ENCODE results near the gene PRKRIP1. TPM values are rescaled to one million over a fixed set of nuclear protein-coding genes. Genes with fewer than 3 reads are reported as not detected.
A peak's percentile ranks its signal among the peaks of the same experiment; 100 is the strongest.
"Not testable (repeated sequence)": the region's sequence is repeated elsewhere in the genome, so short reads cannot be mapped to it uniquely, and the experiment has no call there.

PRKRIP1 gene, protein sequence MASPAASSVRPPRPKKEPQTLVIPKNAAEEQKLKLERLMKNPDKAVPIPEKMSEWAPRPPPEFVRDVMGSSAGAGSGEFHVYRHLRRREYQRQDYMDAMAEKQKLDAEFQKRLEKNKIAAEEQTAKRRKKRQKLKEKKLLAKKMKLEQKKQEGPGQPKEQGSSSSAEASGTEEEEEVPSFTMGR
- total RNA-seq = 10 to 100 TPM; 17.1 to 18.8 TPM
- 10 to 100 TPM; 38.6 to 44.9 (median 41.8) TPM for polyA plus RNA-seq (ENCODE audit: insufficient read length in 6 of 6)
- long read RNA-seq, donor 1, partial matches to known transcripts = 301 of 310 reads
- long read RNA-seq, donor 1, other reads (novel, unspliced or antisense) = 5 of 310 reads
- long read RNA-seq, donor 2, transcript PRKRIP1-201 (6 exons, 2,159 nt) = major isoform, 10 of 291 reads
- long read RNA-seq, donor 2, partial matches to known transcripts = 84 of 291 reads
- long read RNA-seq, donor 2, other reads (novel, unspliced or antisense) = 193 of 291 reads
- long read RNA-seq, donor 3, transcript PRKRIP1-201 (6 exons, 2,159 nt) = major isoform, 10 of 229 reads
- long read RNA-seq, donor 3, partial matches to known transcripts = 54 of 229 reads
- long read RNA-seq, donor 3, other reads (novel, unspliced or antisense) = 162 of 229 reads
- long read RNA-seq, donor 4, transcript PRKRIP1-201 (6 exons, 2,159 nt) = major isoform, 9 of 17 reads
- long read RNA-seq, donor 4, partial matches to known transcripts = 2 of 17 reads
- long read RNA-seq, donor 4, other reads (novel, unspliced or antisense) = 4 of 17 reads
- long read RNA-seq, donor 5, partial matches to known transcripts = 265 of 278 reads
- long read RNA-seq, donor 5, other reads (novel, unspliced or antisense) = 9 of 278 reads
- long read RNA-seq, donor 6, transcript PRKRIP1-201 (6 exons, 2,159 nt) = major isoform, 7 of 238 reads
- long read RNA-seq, donor 6, partial matches to known transcripts = 217 of 238 reads
- long read RNA-seq, donor 6, other reads (novel, unspliced or antisense) = 12 of 238 reads
- long read RNA-seq, donor 7, transcript PRKRIP1-201 (6 exons, 2,159 nt) = major isoform, 7 of 198 reads
- long read RNA-seq, donor 7, partial matches to known transcripts = 190 of 198 reads
- long read RNA-seq, donor 7, other reads (novel, unspliced or antisense) = 0 of 198 reads
- long read RNA-seq, donor 8, partial matches to known transcripts = 6 of 10 reads
- long read RNA-seq, donor 8, other reads (novel, unspliced or antisense) = 0 of 10 reads
- long read RNA-seq, donor 9 = 0 reads
- long read RNA-seq, donor 10, transcript PRKRIP1-201 (6 exons, 2,159 nt) = major isoform, 11 of 16 reads
- long read RNA-seq, donor 10, partial matches to known transcripts = 4 of 16 reads
- long read RNA-seq, donor 10, other reads (novel, unspliced or antisense) = 1 of 16 reads
- long read RNA-seq, donor 11, transcript PRKRIP1-201 (6 exons, 2,159 nt) = major isoform, 14 of 363 reads
- long read RNA-seq, donor 11, partial matches to known transcripts = 324 of 363 reads
- long read RNA-seq, donor 11, other reads (novel, unspliced or antisense) = 24 of 363 reads
- long read RNA-seq, donor 12, partial matches to known transcripts = 239 of 243 reads
- long read RNA-seq, donor 12, other reads (novel, unspliced or antisense) = 0 of 243 reads

DNA sequence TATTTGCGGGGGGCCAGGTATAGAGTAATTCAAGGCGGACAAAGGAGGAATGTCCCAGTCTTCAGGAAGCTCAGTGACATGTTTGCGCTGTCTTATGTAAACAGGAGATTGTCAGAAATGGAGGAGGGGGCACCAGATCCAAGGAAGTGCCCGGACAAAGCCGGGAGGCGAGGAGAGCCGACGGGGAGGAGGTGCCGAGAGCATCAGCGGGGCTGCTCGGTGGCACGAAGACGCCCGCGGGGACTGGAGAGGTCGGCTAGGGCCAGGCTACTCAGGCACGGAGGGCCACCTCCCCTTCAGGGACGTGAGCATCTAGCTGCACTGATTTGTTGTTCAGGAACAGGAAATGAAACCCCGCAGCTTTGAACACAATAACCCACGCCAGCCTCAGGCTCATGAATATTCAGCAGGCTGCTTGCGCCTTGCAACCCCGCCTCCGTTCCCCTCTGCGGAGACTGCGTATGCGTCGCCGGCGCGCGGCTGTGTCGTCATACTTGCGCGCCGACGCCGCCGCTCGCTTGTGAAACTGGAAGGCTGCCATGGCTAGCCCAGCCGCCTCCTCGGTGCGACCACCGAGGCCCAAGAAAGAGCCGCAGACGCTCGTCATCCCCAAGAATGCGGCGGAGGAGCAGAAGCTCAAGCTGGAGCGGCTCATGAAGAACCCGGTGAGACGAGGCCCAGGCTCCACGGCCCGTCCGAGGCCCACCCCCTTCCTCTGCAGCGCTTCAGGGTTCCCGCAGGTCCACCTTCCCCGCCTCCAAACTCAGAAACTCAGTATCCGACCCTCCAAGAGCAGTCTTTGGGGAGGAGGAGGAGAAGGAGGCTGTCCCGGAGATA, at the start of gene PRKRIP1:
TSS of gene PRKRIP1 (plus strand) at position 491 of the 837 bp plus-strand sequence. CDS start at position 540, 49 bp downstream.
- DNase-seq = peak; percentile 86 to 95 (median 90)
- Histone ChIP-seq H3K9me3 (no peaks in the 10 kb centered on the region), H3K4me3 (peak within 1 kb of the TSS; percentile 94 to 95), H3K27me3 (no peaks in the 10 kb centered on the region), H3K4me1 (peaks cover 6 to 16% of the 10 kb centered on the region in 2 donors), H3K27ac (peak within 1 kb of the TSS; percentile 84 to 86), H3K36me3 (peaks cover 0 to 40% of the 10 kb centered on the region in 2 donors)
- intact Hi-C loops (cut with DNase I) = no loop called here
- TF ChIP-seq, protein P1, sequence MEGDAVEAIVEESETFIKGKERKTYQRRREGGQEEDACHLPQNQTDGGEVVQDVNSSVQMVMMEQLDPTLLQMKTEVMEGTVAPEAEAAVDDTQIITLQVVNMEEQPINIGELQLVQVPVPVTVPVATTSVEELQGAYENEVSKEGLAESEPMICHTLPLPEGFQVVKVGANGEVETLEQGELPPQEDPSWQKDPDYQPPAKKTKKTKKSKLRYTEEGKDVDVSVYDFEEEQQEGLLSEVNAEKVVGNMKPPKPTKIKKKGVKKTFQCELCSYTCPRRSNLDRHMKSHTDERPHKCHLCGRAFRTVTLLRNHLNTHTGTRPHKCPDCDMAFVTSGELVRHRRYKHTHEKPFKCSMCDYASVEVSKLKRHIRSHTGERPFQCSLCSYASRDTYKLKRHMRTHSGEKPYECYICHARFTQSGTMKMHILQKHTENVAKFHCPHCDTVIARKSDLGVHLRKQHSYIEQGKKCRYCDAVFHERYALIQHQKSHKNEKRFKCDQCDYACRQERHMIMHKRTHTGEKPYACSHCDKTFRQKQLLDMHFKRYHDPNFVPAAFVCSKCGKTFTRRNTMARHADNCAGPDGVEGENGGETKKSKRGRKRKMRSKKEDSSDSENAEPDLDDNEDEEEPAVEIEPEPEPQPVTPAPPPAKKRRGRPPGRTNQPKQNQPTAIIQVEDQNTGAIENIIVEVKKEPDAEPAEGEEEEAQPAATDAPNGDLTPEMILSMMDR (IDR thresholded peaks at IDR 0.05) = no peak
- ATAC-seq = peak; percentile 96

DNA sequence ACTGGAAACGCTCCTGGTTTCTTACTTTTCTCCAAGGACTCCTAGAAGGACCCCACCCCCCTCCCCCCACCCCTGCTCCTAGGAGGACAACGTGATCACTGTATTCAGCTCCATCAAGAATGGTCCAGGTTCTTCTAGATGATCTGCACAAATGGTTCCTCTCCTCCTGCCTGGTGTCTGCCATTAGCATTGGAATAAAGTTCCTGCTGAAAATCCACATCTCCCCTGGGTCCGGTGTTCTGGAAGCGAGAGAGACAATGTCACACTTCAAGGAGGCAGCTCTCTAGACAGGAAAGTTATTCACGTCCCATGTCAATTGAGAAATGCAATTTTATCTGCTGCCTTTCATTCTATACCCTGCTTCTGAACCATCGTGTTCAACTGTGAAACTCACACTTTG, 49.2 kb upstream of the PRKRIP1 start:
- H3K27me3 ChIP-seq; intact Hi-C loops (cut with DNase I); H3K36me3 ChIP-seq; H3K27ac ChIP-seq; H3K4me3 ChIP-seq; H3K4me1 ChIP-seq; DNase-seq; H3K9me3 ChIP-seq; ATAC-seq: not testable (repeated sequence)

DNA sequence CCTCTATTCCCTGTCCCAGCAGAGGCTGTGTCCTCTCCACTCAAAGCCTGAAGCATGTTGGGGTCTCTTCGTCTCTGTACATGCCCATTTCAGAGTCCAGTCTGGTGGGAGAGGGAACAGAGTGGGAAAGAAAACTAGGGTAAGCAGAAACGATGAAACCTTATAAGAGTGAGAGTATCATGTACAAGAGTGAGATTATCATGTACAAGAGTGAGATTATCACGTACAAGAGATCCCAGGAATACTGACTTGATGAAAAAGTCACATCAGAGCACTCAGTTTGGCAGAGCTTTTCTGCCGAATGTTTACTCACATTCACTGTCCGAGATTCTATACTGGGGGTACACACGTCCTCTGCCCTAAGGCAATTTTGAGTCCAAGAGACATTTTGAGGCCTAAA, 39.8 kb upstream of the PRKRIP1 start, which contains the start of gene SPDYE6:
TSS of gene SPDYE6 (minus strand) at position 101 of the 400 bp plus-strand sequence. CDS start 421 bp downstream, outside the sequence.
- H3K27me3 ChIP-seq; H3K4me1 ChIP-seq; DNase-seq; ATAC-seq; H3K9me3 ChIP-seq; intact Hi-C loops (cut with DNase I); H3K27ac ChIP-seq; H3K36me3 ChIP-seq; H3K4me3 ChIP-seq: not testable (repeated sequence)

DNA sequence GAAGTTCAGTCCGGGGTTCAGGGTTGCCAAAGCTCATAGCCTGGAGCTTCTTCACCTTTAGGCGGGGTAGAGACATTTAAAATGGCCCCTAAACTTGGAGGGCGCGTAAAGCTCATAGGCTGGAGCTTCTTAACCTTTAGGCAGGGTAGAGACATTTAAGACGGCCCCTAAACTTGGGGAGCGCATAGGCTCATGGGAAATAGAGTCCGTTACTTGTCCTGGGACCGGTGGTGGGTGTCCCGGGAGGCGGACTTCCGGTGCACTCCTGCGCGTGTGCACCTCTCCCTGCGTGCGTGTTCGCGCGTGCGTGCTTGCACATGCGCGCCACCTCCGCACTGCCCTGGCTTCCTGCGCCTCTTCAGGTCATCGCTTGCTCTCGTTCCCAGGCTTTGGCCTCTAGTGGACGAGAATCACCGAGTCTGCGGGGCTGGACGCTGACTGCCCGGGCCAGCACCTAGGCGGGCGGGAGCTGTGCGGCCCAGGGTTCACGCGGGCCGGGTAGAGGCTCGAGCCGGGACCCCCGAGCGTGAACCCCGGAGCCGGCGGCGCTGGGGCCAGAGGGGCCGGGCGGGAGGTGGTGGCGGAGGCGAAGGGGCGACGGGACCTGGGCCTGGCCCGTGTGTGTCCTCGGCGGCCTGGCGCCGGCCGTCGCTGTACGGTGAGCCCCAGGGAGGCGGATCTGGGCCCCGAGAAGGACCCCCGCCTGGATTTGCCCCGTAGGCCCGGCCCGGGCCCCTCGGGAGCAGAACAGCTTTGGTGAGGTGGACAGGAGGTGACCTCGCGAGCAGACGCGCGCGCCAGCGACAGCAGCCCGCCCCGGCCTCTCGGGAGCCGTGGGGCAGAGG, 32.4 kb upstream of the PRKRIP1 start:
- peak; percentile 100 for ATAC-seq
- H3K27ac ChIP-seq = peak overlapping the region; percentile 84 to 85
- peak; percentile 92 to 98 (median 97) for DNase-seq
- H3K27me3 ChIP-seq; H3K9me3 ChIP-seq; H3K4me1 ChIP-seq; intact Hi-C loops (cut with DNase I): not testable (repeated sequence)
- peak overlapping the region; percentile 67 to 89 for H3K4me3 ChIP-seq
- peaks cover 0 to 14% of the 10 kb centered on the region in 2 donors for H3K36me3 ChIP-seq

DNA sequence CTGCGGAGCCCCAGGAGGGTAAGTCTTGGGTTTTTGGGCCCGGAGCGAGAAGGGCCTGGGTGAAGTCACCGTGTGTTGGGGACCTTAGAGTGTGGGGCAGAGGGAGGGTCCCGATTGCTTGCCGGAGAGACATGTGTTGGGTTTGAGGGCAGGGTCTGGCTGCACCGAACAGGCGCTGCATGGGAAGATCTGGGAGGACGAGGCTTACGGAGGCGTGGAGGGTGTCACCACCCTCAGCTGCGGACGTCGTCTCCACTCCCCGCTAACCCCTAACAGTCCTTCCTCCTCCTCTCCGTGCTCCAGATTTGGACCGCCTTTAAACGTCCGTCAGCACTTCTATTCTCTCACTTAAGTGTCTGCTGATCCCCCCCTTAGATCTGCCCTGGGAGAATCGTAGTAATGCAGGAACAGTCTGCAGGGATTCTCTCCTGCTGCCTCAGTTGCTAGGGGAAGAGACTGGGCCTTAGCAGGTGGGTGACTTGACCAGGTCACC, 31.7 kb upstream of the PRKRIP1 start:
- ATAC-seq; H3K4me1 ChIP-seq; H3K9me3 ChIP-seq; H3K27me3 ChIP-seq; DNase-seq; intact Hi-C loops (cut with DNase I): not testable (repeated sequence)
- H3K4me3 ChIP-seq = peak overlapping the region; percentile 67 to 89
- peaks cover 0 to 14% of the 10 kb centered on the region in 2 donors for H3K36me3 ChIP-seq
- peak overlapping the region; percentile 84 to 85 for H3K27ac ChIP-seq

DNA sequence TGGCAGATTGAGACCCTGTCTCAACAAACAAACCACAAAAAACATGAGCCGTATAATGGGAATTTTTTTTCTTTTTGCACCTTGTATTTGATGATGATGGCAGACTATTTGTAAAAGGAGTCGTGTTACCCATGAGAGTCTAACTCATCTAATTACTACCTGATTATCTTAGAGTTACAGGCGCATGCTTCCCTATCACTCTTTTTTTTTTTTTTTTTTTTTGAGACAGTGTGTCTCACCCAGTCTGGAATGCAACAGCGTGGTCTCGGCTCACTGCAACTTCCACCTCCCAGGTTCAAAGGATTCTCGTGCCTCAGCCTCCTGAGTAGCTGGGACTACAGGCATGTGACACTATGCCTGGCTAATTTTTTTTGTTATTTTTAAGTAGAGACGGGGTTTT, 30.8 kb upstream of the PRKRIP1 start:
- H3K4me1 ChIP-seq; H3K27ac ChIP-seq; H3K9me3 ChIP-seq; H3K27me3 ChIP-seq; H3K4me3 ChIP-seq; DNase-seq; intact Hi-C loops (cut with DNase I); ATAC-seq: not testable (repeated sequence)
- H3K36me3 ChIP-seq = peaks cover 0 to 14% of the 10 kb centered on the region in 2 donors

DNA sequence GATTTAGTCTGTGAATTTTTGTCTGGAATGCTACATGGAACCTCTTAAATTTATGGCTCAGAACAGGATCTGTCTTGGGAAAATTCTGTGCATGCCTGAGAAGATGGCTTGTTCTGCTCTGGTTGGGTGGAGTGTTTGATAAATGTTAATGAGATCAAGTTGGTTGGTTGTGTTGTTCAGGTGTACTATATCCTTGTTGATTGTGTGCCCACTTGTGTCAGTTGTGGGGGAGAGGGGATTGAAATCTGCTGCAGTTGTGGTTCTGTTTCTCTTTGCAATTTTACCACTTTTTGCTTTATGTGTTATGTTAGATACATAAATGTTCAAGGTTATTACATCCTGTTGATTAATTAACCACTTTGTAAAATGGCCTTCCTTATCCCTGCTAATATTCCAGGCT, 26.1 kb upstream of the PRKRIP1 start:
- DNase-seq; H3K4me1 ChIP-seq; H3K27me3 ChIP-seq; H3K27ac ChIP-seq; H3K9me3 ChIP-seq; ATAC-seq; intact Hi-C loops (cut with DNase I); H3K4me3 ChIP-seq: not testable (repeated sequence)
- H3K36me3 ChIP-seq = peaks cover 0 to 14% of the 10 kb centered on the region in 2 donors

DNA sequence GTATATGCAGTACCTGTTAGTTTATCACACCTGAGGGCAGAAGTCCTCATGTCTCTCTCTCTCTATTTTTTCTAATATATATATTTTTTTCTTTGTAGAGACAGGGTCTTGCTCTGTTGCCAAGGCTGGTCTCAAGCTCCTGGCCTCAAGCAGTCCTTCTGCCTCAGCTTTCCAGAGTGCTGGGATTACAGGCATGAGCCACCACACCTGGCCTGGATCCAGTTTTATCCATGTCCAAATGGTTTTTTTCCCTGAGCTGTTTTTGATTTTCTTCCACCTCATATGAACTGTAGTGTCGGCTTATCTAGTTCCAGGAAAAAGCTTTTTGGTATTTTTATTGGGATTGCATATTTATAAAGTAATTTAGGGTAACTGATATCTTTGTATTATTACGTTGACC, 23.4 kb upstream of the PRKRIP1 start:
- H3K4me3 ChIP-seq; H3K27me3 ChIP-seq; H3K4me1 ChIP-seq; DNase-seq; ATAC-seq; H3K27ac ChIP-seq; intact Hi-C loops (cut with DNase I); H3K9me3 ChIP-seq: not testable (repeated sequence)
- peaks cover 0 to 16% of the 10 kb centered on the region in 2 donors for H3K36me3 ChIP-seq

Data from left lung (tissue), 14 donors.